Hepatocyte (in vitro differentiated cells): ENCODE measurements around the gene TRMT2B.

Experiments used
- CTCF ChIP-seq: fragments of 200-600 bp; sonication (generic); IDR thresholded peaks from 2 replicates; pipeline ENCODE4 v1.5.1; 2016; ENCODE audit warnings: antibody characterized with exemption, mild to moderate bottlenecking; ENCODE audit not compliant: poor library complexity
- EZH2 ChIP-seq: fragments of 200-600 bp; sonication (generic); IDR thresholded peaks from 2 replicates; pipeline ENCODE4 v1.6.1; 2016; ENCODE audit warnings: antibody characterized with exemption, mild to moderate bottlenecking, borderline replicate concordance
- EZH2phosphoT487 ChIP-seq: fragments of 200-600 bp; sonication (generic); IDR thresholded peaks from one replicate; pipeline ENCODE4 v1.6.1; 2018; ENCODE audit warnings: antibody characterized with exemption, mild to moderate bottlenecking, low read depth, moderate library complexity; ENCODE audit not compliant: unreplicated experiment, severe bottlenecking

GRCh38 chrX:100990139-100990538 lies 61.8 kb downstream of the TRMT2B start:
- TF ChIP-seq EZH2phosphoT487 (no peak), CTCF (no peak), EZH2 (no peak)
